Erythroblast (primary cell): ENCODE data around the gene CFAP46.

ENCODE experiments used
- GATA1 ChIP-seq: IDR thresholded peaks from 2 replicates; pipeline ENCODE4 v1.6.1; 2011; ENCODE audit warnings: low read depth, mild to moderate bottlenecking, control low read depth, low read length, moderate library complexity
- POLR2A ChIP-seq: IDR thresholded peaks from 2 replicates; pipeline ENCODE4 v1.6.1; 2011; ENCODE audit warnings: mild to moderate bottlenecking, low read length

- TF ChIP-seq POLR2A (no peak), GATA1 (no peak)
Measured at GRCh38 chr10:132806110-132806509, 136.3 kb downstream of the CFAP46 start.
